A673 (cell line): ENCODE data around the gene PTGES. TPM values are rescaled to one million over a fixed set of nuclear protein-coding genes. Genes with fewer than 3 reads are reported as not detected.

Experiments used
- BruUV-seq: library from RNA; stranded (reverse); fragments of 400-500 nt; replicated peaks from 2 replicates; lab custom pipeline; 2021; lab: Mats Ljungman, UMichigan
- CTCF ChIA-PET: fragments of 300-600 bp; sonication (Branson Sonifier 250); formaldehyde crosslinking; loops from one replicate; lab custom pipeline; 2022; ENCODE audit warnings: antibody characterized with exemption; lab: Charles Lee
- POLR2A ChIA-PET: fragments of 300-600 bp; sonication (Branson Sonifier 250); formaldehyde crosslinking; loops from one replicate; lab custom pipeline; 2022; ENCODE audit warnings: antibody characterized with exemption; ENCODE audit not compliant: low non-redundant PET; lab: Charles Lee
- DNase-seq: peaks from one replicate; pipeline ENCODE4 v3.0.0-alpha.2; 2015; ENCODE audit warnings: low spot score
- H3K27ac ChIP-seq: fragments of 200-600 bp; sonication (generic); 2 replicates; pipeline ENCODE4 v1.5.1; 2016; ENCODE audit warnings: mixed run types, low read depth, mild to moderate bottlenecking, mixed read lengths, antibody characterized with exemption, low read length; ENCODE audit not compliant: poor library complexity, severe bottlenecking
- H3K27me3 ChIP-seq: fragments of 200-600 bp; sonication (generic); replicated peaks from 2 replicates; pipeline ENCODE4 v1.6.1; 2017; ENCODE audit warnings: mixed run types, low read depth, mild to moderate bottlenecking, mixed read lengths, antibody characterized with exemption, low read length; ENCODE audit not compliant: insufficient read depth, poor library complexity
- H3K36me3 ChIP-seq: fragments of 200-600 bp; sonication (generic); 2 replicates; pipeline ENCODE4 v1.6.1; 2016; ENCODE audit warnings: mixed run types, mild to moderate bottlenecking, mixed read lengths, antibody characterized with exemption, low read length; ENCODE audit not compliant: insufficient read depth, poor library complexity, severe bottlenecking
- H3K4me1 ChIP-seq: fragments of 200-600 bp; sonication (generic); 2 replicates; pipeline ENCODE4 v1.6.1; 2017; ENCODE audit warnings: mixed run types, mild to moderate bottlenecking, mixed read lengths, antibody characterized with exemption, low read length; ENCODE audit not compliant: insufficient read depth, poor library complexity, severe bottlenecking
- H3K4me3 ChIP-seq: fragments of 200-600 bp; sonication (generic); 2 replicates; pipeline ENCODE4 v1.5.1; 2016; ENCODE audit warnings: low read depth, mixed run types, mild to moderate bottlenecking, mixed read lengths, low read length; ENCODE audit not compliant: poor library complexity, severe bottlenecking
- H3K9me3 ChIP-seq: fragments of 200-600 bp; sonication (generic); 2 replicates; pipeline ENCODE4 v1.6.1; 2016; ENCODE audit warnings: mixed run types, low read depth, mild to moderate bottlenecking, mixed read lengths, antibody characterized with exemption, low read length; ENCODE audit not compliant: poor library complexity, severe bottlenecking
- EZH2 ChIP-seq: fragments of 200-600 bp; sonication (generic); IDR thresholded peaks from 2 replicates; pipeline ENCODE4 v1.6.1; 2017; ENCODE audit warnings: borderline replicate concordance, low read depth, mild to moderate bottlenecking, mixed read lengths, antibody characterized with exemption, low read length; ENCODE audit not compliant: poor library complexity, severe bottlenecking
- intact Hi-C: fragments of 100-400 bp; cut with micrococcal nuclease; formaldehyde crosslinking; loops from one replicate; pipeline ENCODE4 v1.10.0; 2022; ENCODE audit not compliant: unreplicated experiment
- total RNA-seq: library from RNA; stranded (reverse); gene quantifications from 2 replicates; pipeline ENCODE4 v1.2.3, GENCODE V29; 2021
- TF ChIP-seq, protein P1 (sequence below): fragments of 300-800, 200-600 bp; sonication (generic); conservative IDR thresholded peaks from 2 replicates; pipeline ENCODE4 v1.5.1; 2017; ENCODE audit warnings: low read depth, mild to moderate bottlenecking, antibody characterized with exemption, low read length, moderate library complexity, mixed read lengths

Gene PTGES
- total RNA-seq, 1 experiment from 2014 or later, result 0.80 TPM

DNA sequence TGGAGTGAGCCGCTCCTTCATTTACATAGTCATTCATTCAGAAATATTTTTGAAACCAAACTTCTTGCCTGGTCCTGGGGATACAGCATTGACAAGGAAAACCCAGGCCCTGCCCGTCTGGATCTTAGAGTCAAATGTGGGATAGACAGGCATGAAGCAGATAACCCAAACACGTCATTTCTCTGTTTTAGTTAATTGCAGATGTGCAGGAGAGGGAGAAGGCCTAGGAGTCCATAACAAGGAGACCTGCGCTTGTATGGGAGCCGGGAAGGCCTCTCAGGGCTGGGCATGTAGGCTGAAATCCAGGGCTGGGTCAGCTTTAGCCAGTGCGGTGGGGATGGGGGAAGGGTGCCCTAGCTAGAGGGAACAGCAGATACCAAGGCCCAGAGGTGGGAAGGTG is 44.0 kb downstream of the PTGES start:
- Histone ChIP-seq H3K4me3 (no peak overlapping the region), H3K4me1 (peaks cover 46% of the 10 kb centered on the region), H3K9me3 (no peaks in the 10 kb centered on the region), H3K27ac (peak overlapping the region; percentile 67), H3K27me3 (no peaks in the 10 kb centered on the region), H3K36me3 (no peaks in the 10 kb centered on the region)
- TF ChIP-seq EZH2, result no peak
- TF ChIP-seq, protein P1, sequence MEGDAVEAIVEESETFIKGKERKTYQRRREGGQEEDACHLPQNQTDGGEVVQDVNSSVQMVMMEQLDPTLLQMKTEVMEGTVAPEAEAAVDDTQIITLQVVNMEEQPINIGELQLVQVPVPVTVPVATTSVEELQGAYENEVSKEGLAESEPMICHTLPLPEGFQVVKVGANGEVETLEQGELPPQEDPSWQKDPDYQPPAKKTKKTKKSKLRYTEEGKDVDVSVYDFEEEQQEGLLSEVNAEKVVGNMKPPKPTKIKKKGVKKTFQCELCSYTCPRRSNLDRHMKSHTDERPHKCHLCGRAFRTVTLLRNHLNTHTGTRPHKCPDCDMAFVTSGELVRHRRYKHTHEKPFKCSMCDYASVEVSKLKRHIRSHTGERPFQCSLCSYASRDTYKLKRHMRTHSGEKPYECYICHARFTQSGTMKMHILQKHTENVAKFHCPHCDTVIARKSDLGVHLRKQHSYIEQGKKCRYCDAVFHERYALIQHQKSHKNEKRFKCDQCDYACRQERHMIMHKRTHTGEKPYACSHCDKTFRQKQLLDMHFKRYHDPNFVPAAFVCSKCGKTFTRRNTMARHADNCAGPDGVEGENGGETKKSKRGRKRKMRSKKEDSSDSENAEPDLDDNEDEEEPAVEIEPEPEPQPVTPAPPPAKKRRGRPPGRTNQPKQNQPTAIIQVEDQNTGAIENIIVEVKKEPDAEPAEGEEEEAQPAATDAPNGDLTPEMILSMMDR, result no peak
- CTCF ChIA-PET, result no interaction called here
- POLR2A ChIA-PET, result no interaction called here
- no TSS peak for BruUV-seq
- DNase-seq, result no peak
- intact Hi-C loops, result no loop called here

DNA sequence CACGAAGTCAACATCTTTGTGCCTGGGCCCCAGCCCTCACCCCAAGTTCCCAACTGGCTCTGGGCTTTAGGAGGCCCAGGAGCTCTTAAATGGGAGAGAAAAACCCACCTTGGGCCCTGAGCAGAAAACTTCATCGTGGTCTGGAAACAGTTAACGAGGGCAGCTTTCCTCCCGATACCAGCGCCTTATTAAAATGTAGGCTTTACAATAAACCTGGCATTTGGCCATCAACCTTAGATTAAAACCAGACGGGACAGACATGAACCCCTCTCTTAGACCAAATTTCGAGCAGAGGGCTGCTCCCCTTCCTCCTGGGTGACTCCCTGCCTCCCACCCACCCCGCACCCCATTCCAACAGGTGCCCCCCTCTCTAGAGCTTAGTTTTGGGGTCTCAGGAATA is 48.0 kb downstream of the PTGES start:
- peak; percentile 64 for DNase-seq

DNA sequence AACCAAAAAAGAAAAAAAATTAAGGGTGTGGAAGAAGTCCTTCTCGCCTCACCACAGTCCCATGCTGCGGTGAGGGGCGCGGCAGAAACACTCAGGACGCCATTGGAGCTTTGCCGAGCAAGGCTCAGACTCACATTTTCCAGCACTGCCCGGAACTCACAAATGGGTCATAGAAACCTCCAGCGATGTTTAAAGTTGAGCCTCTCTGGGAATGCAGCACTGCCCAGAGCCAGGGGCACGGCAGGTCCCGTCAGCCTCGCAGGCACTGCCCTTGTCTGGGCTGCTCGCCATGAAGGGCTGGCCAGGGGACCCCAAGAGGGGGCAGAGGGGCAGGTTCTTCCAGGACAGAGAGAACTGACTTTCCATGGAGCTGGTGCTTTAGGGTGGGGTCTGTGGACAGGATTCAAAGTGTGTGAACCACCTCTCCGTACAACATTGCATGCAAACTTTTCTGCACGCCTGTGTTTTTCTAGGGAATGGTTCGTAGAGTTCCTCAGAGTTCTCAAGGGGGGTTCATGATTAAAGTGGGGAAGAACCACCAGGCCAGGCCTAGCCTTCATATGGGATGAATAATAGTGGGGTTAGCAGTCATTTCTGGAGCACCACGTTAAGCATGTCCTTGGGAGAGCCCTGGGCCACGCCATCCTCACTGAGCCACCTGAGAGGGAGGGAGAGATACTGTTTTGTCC is 49.0 kb downstream of the PTGES start:
- no TSS peak for BruUV-seq
- H3K9me3 ChIP-seq, result no peaks in the 10 kb centered on the region
- ChIA-PET CTCF (no interaction called here), POLR2A (no interaction called here)
- no peak overlapping the region for H3K27ac ChIP-seq
- no peaks in the 10 kb centered on the region for H3K36me3 ChIP-seq
- intact Hi-C loops, result no loop called here
- TF ChIP-seq, protein P1, result no peak
- TF ChIP-seq EZH2, result no peak
- H3K27me3 ChIP-seq, result no peaks in the 10 kb centered on the region
- no peak overlapping the region for H3K4me3 ChIP-seq
- DNase-seq, result no peak
- peaks cover 19% of the 10 kb centered on the region for H3K4me1 ChIP-seq

More for the DNA sequence above, 48.0 kb downstream of the PTGES start:
- H3K4me1 ChIP-seq, result peaks cover 28% of the 10 kb centered on the region
- H3K27me3 ChIP-seq, result no peaks in the 10 kb centered on the region
- BruUV-seq, result no TSS peak
- CTCF ChIA-PET, result no interaction called here
- H3K27ac ChIP-seq, result no peak overlapping the region
- intact Hi-C loops, result no loop called here
- POLR2A ChIA-PET, result no interaction called here
- H3K9me3 ChIP-seq, result no peaks in the 10 kb centered on the region
- TF ChIP-seq, protein P1, result no peak
- no peak for TF ChIP-seq EZH2
- H3K4me3 ChIP-seq, result no peak overlapping the region
- H3K36me3 ChIP-seq, result no peaks in the 10 kb centered on the region
